ENCODE measurements around the gene PSMG3.

The PSMG3 gene

GRCh38 chr7:1610013-1610677 is 40.3 kb upstream of the PSMG3 start:
- no peak for TF ChIP-seq CTCF (IDR thresholded peaks at IDR 0.05; ENCODE audit: low read depth, low read length)
- DNase-seq (ENCODE audit: extremely low read depth, low read depth), result no peak

GRCh38 chr7:1609023-1609422 is 39.2 kb upstream of the PSMG3 start:
- no peak for DNase-seq (ENCODE audit: extremely low read depth, low read depth)
- TF ChIP-seq CTCF (IDR thresholded peaks at IDR 0.05; ENCODE audit: low read depth, low read length), result no peak

GRCh38 chr7:1608318-1608717 is 38.5 kb upstream of the PSMG3 start:
- no peak for TF ChIP-seq CTCF (IDR thresholded peaks at IDR 0.05; ENCODE audit: low read depth, low read length)
- DNase-seq (ENCODE audit: extremely low read depth, low read depth), result no peak

- no peak for TF ChIP-seq CTCF (IDR thresholded peaks at IDR 0.05; ENCODE audit: low read depth, low read length)
- no peak for DNase-seq (ENCODE audit: extremely low read depth, low read depth)
Measured at GRCh38 chr7:1607696-1608095, 37.9 kb upstream of the PSMG3 start.

GRCh38 chr7:1607001-1607400 is 37.2 kb upstream of the PSMG3 start:
- no peak for TF ChIP-seq CTCF (IDR thresholded peaks at IDR 0.05; ENCODE audit: low read depth, low read length)
- no peak for DNase-seq (ENCODE audit: extremely low read depth, low read depth)

GRCh38 chr7:1604383-1604782 is 34.6 kb upstream of the PSMG3 start:
- no peak for TF ChIP-seq CTCF (IDR thresholded peaks at IDR 0.05; ENCODE audit: low read depth, low read length)

GRCh38 chr7:1603346-1604225 is 33.8 kb upstream of the PSMG3 start:
- TF ChIP-seq CTCF (IDR thresholded peaks at IDR 0.05; ENCODE audit: low read depth, low read length), result no peak
- no peak for DNase-seq (ENCODE audit: extremely low read depth, low read depth)

More at GRCh38 chr7:1604383-1604782, 34.6 kb upstream of the PSMG3 start:
- DNase-seq (ENCODE audit: extremely low read depth, low read depth), result no peak
